Endodermal cell (in vitro differentiated cells): ENCODE results near the gene TUBB4A. TPM values are rescaled to one million over a fixed set of nuclear protein-coding genes. Genes with fewer than 3 reads are reported as not detected.
A peak's percentile ranks its signal among the peaks of the same experiment; 100 is the strongest.

ENCODE experiments used
- DNase-seq: peaks from one replicate; pipeline ENCODE4 v3.0.0-alpha.2; 2017
- H3K27ac ChIP-seq: 2 replicates; pipeline ENCODE4 v1.5.1; 2013; ENCODE audit warnings: mild to moderate bottlenecking, low read depth, low read length, moderate library complexity
- H3K27me3 ChIP-seq: 2 replicates; pipeline ENCODE4 v1.6.1; 2013; ENCODE audit warnings: mild to moderate bottlenecking, low read length, moderate library complexity; ENCODE audit not compliant: insufficient read depth, control insufficient read depth, poor library complexity, severe bottlenecking
- H3K36me3 ChIP-seq: 2 replicates; pipeline ENCODE4 v1.7.0; 2013; ENCODE audit warnings: mild to moderate bottlenecking, low read length, moderate library complexity; ENCODE audit not compliant: control insufficient read depth, insufficient read depth
- H3K4me1 ChIP-seq: one replicate; pipeline ENCODE4 v1.7.0; 2013; ENCODE audit warnings: low read length; ENCODE audit not compliant: control insufficient read depth, insufficient read depth
- H3K4me3 ChIP-seq: 2 replicates; pipeline ENCODE4 v1.5.1; 2013; ENCODE audit warnings: mild to moderate bottlenecking, low read length, moderate library complexity
- H3K9ac ChIP-seq: 2 replicates; pipeline ENCODE4 v1.6.1; 2013; ENCODE audit warnings: mild to moderate bottlenecking, low read length, moderate library complexity; ENCODE audit not compliant: poor library complexity, severe bottlenecking; ENCODE audit errors: extremely low read depth
- H3K9me3 ChIP-seq: 2 replicates; pipeline ENCODE4 v1.6.1; 2013; ENCODE audit warnings: mild to moderate bottlenecking, low read length, moderate library complexity; ENCODE audit not compliant: control insufficient read depth
- H3K27ac Mint-ChIP-seq: 2 replicates; pipeline ENCODE4 v1.8.0; 2020; ENCODE audit warnings: mixed read lengths
- H3K27me3 Mint-ChIP-seq: 2 replicates; pipeline ENCODE4 v1.8.0; 2021; ENCODE audit warnings: mild to moderate bottlenecking, mixed read lengths; ENCODE audit not compliant: insufficient read depth
- H3K36me3 Mint-ChIP-seq: 2 replicates; pipeline ENCODE4 v1.8.0; 2020; ENCODE audit warnings: low read depth, mixed read lengths
- H3K4me1 Mint-ChIP-seq: 2 replicates; pipeline ENCODE4 v1.8.0; 2020; ENCODE audit warnings: mixed read lengths
- H3K4me3 Mint-ChIP-seq: 2 replicates; pipeline ENCODE4 v1.8.0; 2020; ENCODE audit warnings: mild to moderate bottlenecking, moderate library complexity, mixed read lengths
- H3K9me3 Mint-ChIP-seq: 2 replicates; pipeline ENCODE4 v1.8.0; 2020; ENCODE audit warnings: mild to moderate bottlenecking, mixed read lengths
- WGBS, 2 experiments: methylation state at CpG; one replicate each; pipeline versions ENCODE4 v1.1.5 to v1.1.7; 2013; ENCODE audit warnings: missing lambda C conversion rate in 2 of 2, mixed read lengths in 1 of 2; ENCODE audit not compliant: insufficient coverage in 1 of 2, insufficient read length in 1 of 2; 5-methylcytosine and 5-hydroxymethylcytosine counted together
- total RNA-seq, 2 donors: library from RNA; stranded (reverse); fragmentation: NEBNext Ultra II Directional in 1 of 2; extraction: Animal tissue kit (Norgen Biotek cat#: 25700) in 1 of 2; gene quantifications; 2 replicates in 1 of 2; 3 replicates in 1 of 2; pipeline ENCODE4 v1.2.1, GENCODE V29; 2021
- TF ChIP-seq, protein P1 (sequence below): fragments of 200-600 bp; sonication (generic); conservative IDR thresholded peaks from 2 replicates; pipeline ENCODE4 v1.5.0; 2021; ENCODE audit warnings: antibody characterized with exemption, mild to moderate bottlenecking

Gene TUBB4A
- total RNA-seq, 2 donors from 2014 or later: 5.2 to 7.5 TPM

DNA sequence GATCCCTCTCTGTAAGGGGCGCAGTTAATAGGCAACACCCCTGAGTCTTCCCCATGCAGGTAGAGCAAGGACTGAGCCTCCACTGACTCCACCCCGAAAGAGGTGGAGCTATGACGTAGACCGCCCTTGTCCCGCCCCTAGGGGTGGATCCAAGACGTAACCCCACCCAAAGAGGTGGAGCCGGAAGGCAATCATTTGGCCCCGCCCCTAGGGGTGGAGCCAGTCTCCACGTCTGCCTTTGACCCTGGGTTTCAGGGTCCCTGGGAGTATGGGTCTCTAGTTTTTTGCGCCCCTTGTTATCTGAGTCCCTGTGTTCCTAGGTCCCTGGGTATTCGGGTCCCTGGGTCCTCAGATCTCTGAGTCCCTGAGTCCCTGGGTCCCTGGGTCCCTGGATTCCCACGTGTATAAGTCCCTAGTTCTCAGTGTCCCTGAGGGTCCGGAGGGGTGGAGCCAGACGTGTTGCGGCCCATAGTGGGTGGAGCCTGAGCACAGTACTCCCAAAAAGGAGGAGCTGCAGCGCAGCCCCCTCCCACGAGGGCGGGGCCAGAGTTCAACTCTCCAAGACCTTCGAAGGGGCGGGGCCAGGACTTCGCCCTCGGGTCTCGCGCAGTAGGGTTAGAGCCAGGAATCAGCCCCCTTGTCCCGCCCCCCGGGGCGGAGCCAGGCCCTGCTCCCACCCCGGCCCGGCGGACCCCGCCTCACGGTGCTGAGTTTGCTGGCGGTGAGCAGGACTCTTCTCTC lies 25.8 kb downstream of the TUBB4A start:
- Histone ChIP-seq H3K9ac (no peak overlapping the region), H3K36me3 (no peaks in the 10 kb centered on the region), H3K27me3 (peaks cover 17% of the 10 kb centered on the region), H3K27ac (no peak overlapping the region), H3K4me1 (no peaks in the 10 kb centered on the region), H3K9me3 (no peaks in the 10 kb centered on the region), H3K4me3 (peak overlapping the region; percentile 84)
- H3K36me3 Mint-ChIP-seq: no peaks in the 10 kb centered on the region
- peak overlapping the region; percentile 52 for H3K4me3 Mint-ChIP-seq
- peak; percentile 100 for DNase-seq
- TF ChIP-seq, protein P1, sequence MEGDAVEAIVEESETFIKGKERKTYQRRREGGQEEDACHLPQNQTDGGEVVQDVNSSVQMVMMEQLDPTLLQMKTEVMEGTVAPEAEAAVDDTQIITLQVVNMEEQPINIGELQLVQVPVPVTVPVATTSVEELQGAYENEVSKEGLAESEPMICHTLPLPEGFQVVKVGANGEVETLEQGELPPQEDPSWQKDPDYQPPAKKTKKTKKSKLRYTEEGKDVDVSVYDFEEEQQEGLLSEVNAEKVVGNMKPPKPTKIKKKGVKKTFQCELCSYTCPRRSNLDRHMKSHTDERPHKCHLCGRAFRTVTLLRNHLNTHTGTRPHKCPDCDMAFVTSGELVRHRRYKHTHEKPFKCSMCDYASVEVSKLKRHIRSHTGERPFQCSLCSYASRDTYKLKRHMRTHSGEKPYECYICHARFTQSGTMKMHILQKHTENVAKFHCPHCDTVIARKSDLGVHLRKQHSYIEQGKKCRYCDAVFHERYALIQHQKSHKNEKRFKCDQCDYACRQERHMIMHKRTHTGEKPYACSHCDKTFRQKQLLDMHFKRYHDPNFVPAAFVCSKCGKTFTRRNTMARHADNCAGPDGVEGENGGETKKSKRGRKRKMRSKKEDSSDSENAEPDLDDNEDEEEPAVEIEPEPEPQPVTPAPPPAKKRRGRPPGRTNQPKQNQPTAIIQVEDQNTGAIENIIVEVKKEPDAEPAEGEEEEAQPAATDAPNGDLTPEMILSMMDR: no peak
- WGBS, 2 experiments: 3 to 7% methylated on average over 18 to 33 of the region's 33 CpGs
- no peaks in the 10 kb centered on the region for H3K4me1 Mint-ChIP-seq
- peaks cover 32% of the 10 kb centered on the region for H3K27me3 Mint-ChIP-seq
- H3K27ac Mint-ChIP-seq: peak overlapping the region; percentile 94
- H3K9me3 Mint-ChIP-seq: no peaks in the 10 kb centered on the region

GRCh38 chr19:6475321-6476108 lies 26.6 kb downstream of the TUBB4A start:
- Mint-ChIP-seq H3K27ac (no peak overlapping the region), H3K9me3 (no peaks in the 10 kb centered on the region), H3K27me3 (peaks cover 32% of the 10 kb centered on the region), H3K4me1 (peaks cover 4% of the 10 kb centered on the region), H3K4me3 (peak overlapping the region; percentile 52), H3K36me3 (no peaks in the 10 kb centered on the region)
- H3K4me1 ChIP-seq: no peaks in the 10 kb centered on the region
- no peaks in the 10 kb centered on the region for H3K9me3 ChIP-seq
- H3K27me3 ChIP-seq: peaks cover 17% of the 10 kb centered on the region
- H3K36me3 ChIP-seq: no peaks in the 10 kb centered on the region
- TF ChIP-seq, protein P1: no peak
- H3K4me3 ChIP-seq: peak overlapping the region; percentile 84
- WGBS, 2 experiments: 11 to 12% methylated on average over 26 to 52 of the region's 52 CpGs
- H3K27ac ChIP-seq: no peak overlapping the region
- DNase-seq: peak; percentile 87
- no peak overlapping the region for H3K9ac ChIP-seq

DNA sequence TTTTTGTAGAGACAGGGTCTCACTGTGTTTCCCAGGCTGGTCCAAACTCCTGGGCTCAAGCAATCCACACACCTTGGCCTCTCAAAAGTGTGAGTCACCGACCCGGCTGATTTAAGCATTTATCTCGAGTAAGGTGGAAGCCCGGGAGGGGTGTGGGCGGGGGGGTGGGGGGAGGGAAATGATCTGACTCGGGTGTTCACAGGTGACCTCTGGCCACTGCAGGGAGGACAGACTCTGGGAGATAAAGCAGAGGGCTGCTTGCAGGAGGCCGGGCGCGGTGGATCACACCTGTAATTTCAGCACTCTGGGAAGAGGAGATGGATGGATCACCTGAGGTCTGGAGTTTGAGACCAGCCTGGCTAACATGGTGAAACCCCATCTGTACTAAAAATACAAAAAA lies 28.5 kb downstream of the TUBB4A start:
- Histone ChIP-seq H3K27me3 (peaks cover 17% of the 10 kb centered on the region), H3K9me3 (no peaks in the 10 kb centered on the region), H3K9ac (no peak overlapping the region), H3K4me1 (no peaks in the 10 kb centered on the region), H3K27ac (no peak overlapping the region), H3K4me3 (no peak overlapping the region), H3K36me3 (no peaks in the 10 kb centered on the region)
- H3K36me3 Mint-ChIP-seq: peaks cover 9% of the 10 kb centered on the region
- H3K9me3 Mint-ChIP-seq: no peaks in the 10 kb centered on the region
- TF ChIP-seq, protein P1: no peak
- H3K4me1 Mint-ChIP-seq: peaks cover 16% of the 10 kb centered on the region
- no peak overlapping the region for H3K27ac Mint-ChIP-seq
- H3K4me3 Mint-ChIP-seq: no peak overlapping the region
- peak; percentile 60 for DNase-seq
- peaks cover 22% of the 10 kb centered on the region for H3K27me3 Mint-ChIP-seq
- WGBS, 2 experiments: 73 to 76% methylated on average over 3 to 6 of the region's 9 CpGs
